ENCODE measurements around the gene KIF21A.

The KIF21A gene

DNA sequence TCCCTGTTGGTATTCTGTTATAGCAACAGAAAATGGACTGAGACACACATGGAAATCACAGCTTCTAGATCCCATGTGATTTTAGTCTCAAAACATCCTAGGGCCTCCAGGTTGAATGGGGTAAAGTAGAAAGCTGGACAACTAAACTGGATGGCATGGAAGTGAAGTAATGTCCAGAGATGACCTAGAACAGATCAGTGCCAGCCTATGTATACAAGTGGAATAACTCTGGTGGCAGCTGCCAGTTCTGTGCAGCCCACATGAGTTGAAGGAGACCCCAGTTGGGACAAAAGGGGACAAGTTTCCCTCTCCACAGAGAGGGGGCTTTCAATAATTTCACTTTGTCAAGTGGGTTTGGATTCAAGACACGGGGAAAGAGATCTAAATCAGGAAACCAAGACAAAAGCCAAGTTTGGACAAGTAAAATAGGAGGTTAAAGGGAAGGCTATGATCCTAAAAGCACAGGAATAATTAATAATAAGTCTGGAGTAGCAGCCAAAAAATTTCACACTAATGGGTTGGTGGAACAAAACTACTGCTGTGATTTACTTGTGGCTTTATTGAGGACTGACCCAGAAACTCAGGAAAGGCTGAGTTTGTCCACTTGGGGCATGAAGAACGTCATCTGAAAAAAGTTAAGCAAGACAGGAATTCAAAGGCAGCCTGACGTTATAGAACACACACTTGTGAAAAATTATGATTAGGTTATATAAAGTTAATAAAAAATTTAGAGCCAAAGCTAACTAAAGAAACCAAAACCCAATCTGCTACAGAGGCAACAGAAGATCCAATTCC, 11.7 kb downstream of the KIF21A start:
- no peak for DNase-seq
- Histone ChIP-seq H3K4me3 (ENCODE audit: control insufficient read depth in 1 of 7, extremely low read depth in 1 of 7, insufficient read depth in 4 of 7, low read depth in 2 of 7, low read length in 6 of 7) (no peak overlapping the region), H3K36me3 (ENCODE audit: control insufficient read depth in 4 of 4, insufficient read depth in 4 of 4, low read length in 3 of 4) (no peaks in the 10 kb centered on the region), H3K9me3 (ENCODE audit: control extremely low read depth in 1 of 5, control insufficient read depth in 4 of 5, insufficient read depth in 2 of 5, low read depth in 1 of 5, low read length in 4 of 5) (no peaks in the 10 kb centered on the region), H3K27me3 (replicated peaks in 2 of 5; ENCODE audit: control insufficient read depth in 4 of 5, insufficient read depth in 5 of 5, low read length in 4 of 5) (no peaks in the 10 kb centered on the region), H3K4me1 (ENCODE audit: control extremely low read depth in 1 of 4, control insufficient read depth in 4 of 4, insufficient read depth in 4 of 4, low read length in 3 of 4) (no peaks in the 10 kb centered on the region), H3K27ac (ENCODE audit: insufficient read depth in 1 of 2, low read depth in 1 of 2, low read length in 2 of 2, poor library complexity in 1 of 2, severe bottlenecking in 2 of 2) (no peak overlapping the region)
- CTCF ChIA-PET, result no interaction called here
- POLR2A ChIA-PET, result no interaction called here
- 67% methylated on average over 1 of the region's 3 CpGs for WGBS (ENCODE audit: insufficient coverage)

DNA sequence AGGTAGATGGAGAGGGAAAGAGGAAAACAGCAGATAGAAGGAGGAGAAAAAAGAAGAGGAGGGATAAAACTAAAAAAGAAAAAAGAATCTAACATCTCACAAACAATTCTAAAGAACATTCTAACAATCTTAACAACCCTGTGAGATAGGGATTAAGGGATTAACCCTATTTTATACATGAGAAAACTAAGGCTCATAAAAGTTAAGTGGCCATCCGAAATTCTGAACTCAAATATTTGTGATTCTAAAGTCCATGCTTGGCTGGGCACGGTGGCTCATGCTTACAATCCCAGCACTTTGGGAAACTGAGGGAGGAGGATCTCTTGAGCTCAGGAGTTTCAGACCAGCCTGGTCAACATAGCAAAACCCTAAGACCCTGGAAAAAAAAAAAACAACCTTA, 13.1 kb downstream of the KIF21A start:
- Histone ChIP-seq H3K27ac (ENCODE audit: insufficient read depth in 1 of 2, low read depth in 1 of 2, low read length in 2 of 2, poor library complexity in 1 of 2, severe bottlenecking in 2 of 2) (no peak overlapping the region), H3K36me3 (ENCODE audit: control insufficient read depth in 4 of 4, insufficient read depth in 4 of 4, low read length in 3 of 4) (no peaks in the 10 kb centered on the region), H3K9me3 (ENCODE audit: control extremely low read depth in 1 of 5, control insufficient read depth in 4 of 5, insufficient read depth in 2 of 5, low read depth in 1 of 5, low read length in 4 of 5) (no peaks in the 10 kb centered on the region), H3K4me3 (ENCODE audit: control insufficient read depth in 1 of 7, extremely low read depth in 1 of 7, insufficient read depth in 4 of 7, low read depth in 2 of 7, low read length in 6 of 7) (no peak overlapping the region), H3K4me1 (ENCODE audit: control extremely low read depth in 1 of 4, control insufficient read depth in 4 of 4, insufficient read depth in 4 of 4, low read length in 3 of 4) (no peaks in the 10 kb centered on the region), H3K27me3 (replicated peaks in 2 of 5; ENCODE audit: control insufficient read depth in 4 of 5, insufficient read depth in 5 of 5, low read length in 4 of 5) (no peaks in the 10 kb centered on the region)
- POLR2A ChIA-PET, result no interaction called here
- CTCF ChIA-PET, result no interaction called here
- 100% methylated on average over 2 of the region's 2 CpGs for WGBS (ENCODE audit: insufficient coverage)
- no peak for DNase-seq

- H3K4me3 ChIP-seq (ENCODE audit: control insufficient read depth in 1 of 7, extremely low read depth in 1 of 7, insufficient read depth in 4 of 7, low read depth in 2 of 7, low read length in 6 of 7), result no peak overlapping the region
- H3K27me3 ChIP-seq (replicated peaks in 2 of 5; ENCODE audit: control insufficient read depth in 4 of 5, insufficient read depth in 5 of 5, low read length in 4 of 5), result no peaks in the 10 kb centered on the region
- CTCF ChIA-PET, result no interaction called here
Measured at GRCh38 chr12:39427360-39427808, 15.5 kb downstream of the KIF21A start.

GRCh38 chr12:39426636-39427240, 16.2 kb downstream of the KIF21A start:
- no peak for DNase-seq
- H3K36me3 ChIP-seq (ENCODE audit: control insufficient read depth in 4 of 4, insufficient read depth in 4 of 4, low read length in 3 of 4), result no peaks in the 10 kb centered on the region
- H3K4me1 ChIP-seq (ENCODE audit: control extremely low read depth in 1 of 4, control insufficient read depth in 4 of 4, insufficient read depth in 4 of 4, low read length in 3 of 4), result no peaks in the 10 kb centered on the region
- H3K27me3 ChIP-seq (replicated peaks in 2 of 5; ENCODE audit: control insufficient read depth in 4 of 5, insufficient read depth in 5 of 5, low read length in 4 of 5), result no peaks in the 10 kb centered on the region
- no peak overlapping the region for H3K27ac ChIP-seq (ENCODE audit: insufficient read depth in 1 of 2, low read depth in 1 of 2, low read length in 2 of 2, poor library complexity in 1 of 2, severe bottlenecking in 2 of 2)
- H3K9me3 ChIP-seq (ENCODE audit: control extremely low read depth in 1 of 5, control insufficient read depth in 4 of 5, insufficient read depth in 2 of 5, low read depth in 1 of 5, low read length in 4 of 5), result no peaks in the 10 kb centered on the region
- ChIA-PET CTCF (no interaction called here), POLR2A (interaction anchor here (0.6 kb wide), 1 partner anchor 103 kb away, joined by 3 read pairs; no protein-coding TSS in a partner anchor)
- WGBS (ENCODE audit: insufficient coverage), result no CpG with 5 or more reads among the region's 3 CpGs
- no peak overlapping the region for H3K4me3 ChIP-seq (ENCODE audit: control insufficient read depth in 1 of 7, extremely low read depth in 1 of 7, insufficient read depth in 4 of 7, low read depth in 2 of 7, low read length in 6 of 7)

More at GRCh38 chr12:39427360-39427808, 15.5 kb downstream of the KIF21A start:
- POLR2A ChIA-PET, result no interaction called here
- no peaks in the 10 kb centered on the region for H3K9me3 ChIP-seq (ENCODE audit: control extremely low read depth in 1 of 5, control insufficient read depth in 4 of 5, insufficient read depth in 2 of 5, low read depth in 1 of 5, low read length in 4 of 5)
- 83% methylated on average over 1 of the region's 3 CpGs for WGBS (ENCODE audit: insufficient coverage)
- DNase-seq, result no peak
- H3K4me1 ChIP-seq (ENCODE audit: control extremely low read depth in 1 of 4, control insufficient read depth in 4 of 4, insufficient read depth in 4 of 4, low read length in 3 of 4), result no peaks in the 10 kb centered on the region
- no peak overlapping the region for H3K27ac ChIP-seq (ENCODE audit: insufficient read depth in 1 of 2, low read depth in 1 of 2, low read length in 2 of 2, poor library complexity in 1 of 2, severe bottlenecking in 2 of 2)
- H3K36me3 ChIP-seq (ENCODE audit: control insufficient read depth in 4 of 4, insufficient read depth in 4 of 4, low read length in 3 of 4), result no peaks in the 10 kb centered on the region

GRCh38 chr12:39420043-39420442, 22.9 kb downstream of the KIF21A start:
- WGBS (ENCODE audit: insufficient coverage), result 100% methylated on average over 2 of the region's 2 CpGs
- Histone ChIP-seq H3K4me1 (ENCODE audit: control extremely low read depth in 1 of 4, control insufficient read depth in 4 of 4, insufficient read depth in 4 of 4, low read length in 3 of 4) (no peaks in the 10 kb centered on the region), H3K27me3 (replicated peaks in 2 of 5; ENCODE audit: control insufficient read depth in 4 of 5, insufficient read depth in 5 of 5, low read length in 4 of 5) (no peaks in the 10 kb centered on the region), H3K36me3 (ENCODE audit: control insufficient read depth in 4 of 4, insufficient read depth in 4 of 4, low read length in 3 of 4) (no peaks in the 10 kb centered on the region), H3K4me3 (ENCODE audit: control insufficient read depth in 1 of 7, extremely low read depth in 1 of 7, insufficient read depth in 4 of 7, low read depth in 2 of 7, low read length in 6 of 7) (no peak overlapping the region), H3K27ac (ENCODE audit: insufficient read depth in 1 of 2, low read depth in 1 of 2, low read length in 2 of 2, poor library complexity in 1 of 2, severe bottlenecking in 2 of 2) (no peak overlapping the region), H3K9me3 (ENCODE audit: control extremely low read depth in 1 of 5, control insufficient read depth in 4 of 5, insufficient read depth in 2 of 5, low read depth in 1 of 5, low read length in 4 of 5) (peaks cover 0 to 1% (median 0%) of the 10 kb centered on the region in 5 experiments)
- ChIA-PET POLR2A (interaction anchor here (0.7 kb wide), 1 partner anchor 25 kb away, joined by 3 read pairs; no protein-coding TSS in a partner anchor), CTCF (no interaction called here)
- no peak for DNase-seq

DNA sequence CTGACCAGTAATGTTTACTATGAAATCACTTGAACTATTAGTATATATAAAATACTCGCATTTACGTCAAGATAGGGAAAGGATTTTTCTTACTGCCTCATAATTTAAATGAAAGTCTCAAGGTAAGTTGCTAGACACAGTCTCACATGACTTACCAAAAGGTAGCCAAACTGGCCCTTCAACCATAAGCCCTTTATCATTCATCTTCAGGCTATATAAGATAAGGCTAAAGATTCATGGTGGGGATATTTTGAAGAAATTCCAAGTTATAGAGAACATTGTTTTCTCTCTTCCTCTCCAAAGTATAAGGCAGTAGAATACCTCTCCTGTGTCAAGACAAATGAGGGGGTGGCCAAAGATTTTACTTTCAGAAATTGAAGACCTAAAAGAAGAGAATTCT, 23.4 kb downstream of the KIF21A start:
- ChIA-PET CTCF (no interaction called here), POLR2A (no interaction called here)
- Histone ChIP-seq H3K27ac (ENCODE audit: insufficient read depth in 1 of 2, low read depth in 1 of 2, low read length in 2 of 2, poor library complexity in 1 of 2, severe bottlenecking in 2 of 2) (no peak overlapping the region), H3K4me3 (ENCODE audit: control insufficient read depth in 1 of 7, extremely low read depth in 1 of 7, insufficient read depth in 4 of 7, low read depth in 2 of 7, low read length in 6 of 7) (no peak overlapping the region), H3K27me3 (replicated peaks in 2 of 5; ENCODE audit: control insufficient read depth in 4 of 5, insufficient read depth in 5 of 5, low read length in 4 of 5) (no peaks in the 10 kb centered on the region), H3K4me1 (ENCODE audit: control extremely low read depth in 1 of 4, control insufficient read depth in 4 of 4, insufficient read depth in 4 of 4, low read length in 3 of 4) (no peaks in the 10 kb centered on the region), H3K36me3 (ENCODE audit: control insufficient read depth in 4 of 4, insufficient read depth in 4 of 4, low read length in 3 of 4) (no peaks in the 10 kb centered on the region), H3K9me3 (ENCODE audit: control extremely low read depth in 1 of 5, control insufficient read depth in 4 of 5, insufficient read depth in 2 of 5, low read depth in 1 of 5, low read length in 4 of 5) (peaks cover 0 to 1% (median 0%) of the 10 kb centered on the region in 5 experiments)
- WGBS (ENCODE audit: insufficient coverage), result no CpG with 5 or more reads among the region's 2 CpGs
- no peak for DNase-seq

- H3K4me1 ChIP-seq (ENCODE audit: control extremely low read depth in 1 of 4, control insufficient read depth in 4 of 4, insufficient read depth in 4 of 4, low read length in 3 of 4), result no peaks in the 10 kb centered on the region
- H3K9me3 ChIP-seq (ENCODE audit: control extremely low read depth in 1 of 5, control insufficient read depth in 4 of 5, insufficient read depth in 2 of 5, low read depth in 1 of 5, low read length in 4 of 5), result peaks cover 0 to 1% (median 0%) of the 10 kb centered on the region in 5 experiments
- POLR2A ChIA-PET, result no interaction called here
- CTCF ChIA-PET, result no interaction called here
- no peaks in the 10 kb centered on the region for H3K36me3 ChIP-seq (ENCODE audit: control insufficient read depth in 4 of 4, insufficient read depth in 4 of 4, low read length in 3 of 4)
- no peak for DNase-seq
- no peak overlapping the region for H3K4me3 ChIP-seq (ENCODE audit: control insufficient read depth in 1 of 7, extremely low read depth in 1 of 7, insufficient read depth in 4 of 7, low read depth in 2 of 7, low read length in 6 of 7)
- H3K27ac ChIP-seq (ENCODE audit: insufficient read depth in 1 of 2, low read depth in 1 of 2, low read length in 2 of 2, poor library complexity in 1 of 2, severe bottlenecking in 2 of 2), result no peak overlapping the region
- no CpG with 5 or more reads among the region's 2 CpGs for WGBS (ENCODE audit: insufficient coverage)
- no peaks in the 10 kb centered on the region for H3K27me3 ChIP-seq (replicated peaks in 2 of 5; ENCODE audit: control insufficient read depth in 4 of 5, insufficient read depth in 5 of 5, low read length in 4 of 5)
Measured at GRCh38 chr12:39417916-39418315, 25.0 kb downstream of the KIF21A start.
